ENCODE measurements around the gene FGD6. TPM values are rescaled to one million over a fixed set of nuclear protein-coding genes. Genes with fewer than 3 reads are reported as not detected.

Gene FGD6
- total RNA-seq, 1 donor from 2014 or later: 17.7 TPM

- Histone ChIP-seq H3K27ac (no peak overlapping the region), H3K4me1 (peaks cover 38% of the 10 kb centered on the region)
These were observed 2.9 kb upstream of the FGD6 start for GRCh38 chr12:95220190-95220589.

GRCh38 chr12:95218150-95219133 lies 1.2 kb upstream of the FGD6 start:
- no peak for DNase-seq (ENCODE audit: extremely low spot score in 2 of 2)
- H3K27ac ChIP-seq: peak overlapping the region; percentile 95
- TF ChIP-seq POLR2AphosphoS5 (IDR thresholded peaks at IDR 0.05; ENCODE audit: insufficient read depth in 1 of 2, low read depth in 1 of 2) (peak in 1 of 2 donors; percentile 5), POLR2A (IDR thresholded peaks at IDR 0.05) (no peak), CTCF (IDR thresholded peaks at IDR 0.05) (no peak)
- no peaks in the 10 kb centered on the region for H3K27me3 ChIP-seq
- intact Hi-C loops (cut with DNase I): no loop called here
- peak overlapping the region; percentile 65 to 98 for H3K4me3 ChIP-seq
- H3K9me3 ChIP-seq: no peaks in the 10 kb centered on the region
- peaks cover 31% of the 10 kb centered on the region for H3K4me1 ChIP-seq
- no peaks in the 10 kb centered on the region for H3K36me3 ChIP-seq

More at GRCh38 chr12:95220190-95220589, 2.9 kb upstream of the FGD6 start:
- Histone ChIP-seq H3K36me3 (peaks cover 0 to 4% of the 10 kb centered on the region in 2 donors), H3K9me3 (no peaks in the 10 kb centered on the region), H3K27me3 (no peaks in the 10 kb centered on the region), H3K4me3 (no peak overlapping the region)
- DNase-seq (ENCODE audit: extremely low spot score in 2 of 2): no peak
- TF ChIP-seq POLR2AphosphoS5 (IDR thresholded peaks at IDR 0.05; ENCODE audit: insufficient read depth in 1 of 2, low read depth in 1 of 2): no peak
- no peak for TF ChIP-seq POLR2A (IDR thresholded peaks at IDR 0.05)
- TF ChIP-seq CTCF (IDR thresholded peaks at IDR 0.05): no peak
- intact Hi-C loops (cut with DNase I): no loop called here

GRCh38 chr12:95216711-95217376 lies 423 bp downstream of the FGD6 start:
- no peak for DNase-seq (ENCODE audit: extremely low spot score in 2 of 2)

GRCh38 chr12:95215949-95216348 lies 1.3 kb downstream of the FGD6 start:
- intact Hi-C loops (cut with DNase I): no loop called here
- no peak for DNase-seq (ENCODE audit: extremely low spot score in 2 of 2)
- H3K27ac ChIP-seq: peak overlapping the region; percentile 98
- TF ChIP-seq POLR2A (IDR thresholded peaks at IDR 0.05): no peak
- TF ChIP-seq CTCF (IDR thresholded peaks at IDR 0.05): no peak
- TF ChIP-seq POLR2AphosphoS5 (IDR thresholded peaks at IDR 0.05; ENCODE audit: insufficient read depth in 1 of 2, low read depth in 1 of 2): peak in 1 of 2 donors; percentile 81
- no peaks in the 10 kb centered on the region for H3K36me3 ChIP-seq
- H3K4me3 ChIP-seq: peak overlapping the region in 1 of 2 donors; percentile 98
- no peaks in the 10 kb centered on the region for H3K27me3 ChIP-seq
- peaks cover 22% of the 10 kb centered on the region for H3K4me1 ChIP-seq
- no peaks in the 10 kb centered on the region for H3K9me3 ChIP-seq

More at GRCh38 chr12:95216711-95217376, 423 bp downstream of the FGD6 start:
- no peak for TF ChIP-seq POLR2A (IDR thresholded peaks at IDR 0.05)
- peak overlapping the region; percentile 65 to 98 for H3K4me3 ChIP-seq
- no peaks in the 10 kb centered on the region for H3K9me3 ChIP-seq
- H3K27me3 ChIP-seq: no peaks in the 10 kb centered on the region
- no peaks in the 10 kb centered on the region for H3K36me3 ChIP-seq
- H3K27ac ChIP-seq: peak overlapping the region; percentile 98
- peaks cover 26% of the 10 kb centered on the region for H3K4me1 ChIP-seq
- intact Hi-C loops (cut with DNase I): no loop called here

- Histone ChIP-seq H3K4me3 (no peak overlapping the region), H3K27me3 (no peaks in the 10 kb centered on the region), H3K9me3 (no peaks in the 10 kb centered on the region), H3K27ac (no peak overlapping the region), H3K36me3 (no peaks in the 10 kb centered on the region), H3K4me1 (peaks cover 12% of the 10 kb centered on the region)
- intact Hi-C loops (cut with DNase I): no loop called here
- TF ChIP-seq POLR2AphosphoS5 (IDR thresholded peaks at IDR 0.05; ENCODE audit: insufficient read depth in 1 of 2, low read depth in 1 of 2) (no peak), POLR2A (IDR thresholded peaks at IDR 0.05) (no peak), CTCF (IDR thresholded peaks at IDR 0.05) (no peak)
- DNase-seq (ENCODE audit: extremely low spot score in 2 of 2): no peak
These were observed 2.8 kb downstream of the FGD6 start for GRCh38 chr12:95214466-95214865.
